GM12878 (cell line): ENCODE results near the gene OR56A1.

ENCODE experiments used
- CHD4 ChIP-seq: fragments of 200-600 bp; sonication (generic); IDR thresholded peaks from 2 replicates; pipeline ENCODE4 v1.6.1; 2016; ENCODE audit warnings: mild to moderate bottlenecking
- CREB1 ChIP-seq: IDR thresholded peaks from 2 replicates; pipeline ENCODE4 v1.6.1; 2012; ENCODE audit warnings: low read depth, mild to moderate bottlenecking, inconsistent platforms
- CREM ChIP-seq: IDR thresholded peaks from 2 replicates; pipeline ENCODE4 v1.6.1; 2014; ENCODE audit warnings: antibody characterized with exemption, low read depth
- CTCF ChIP-seq, 3 experiments: IDR thresholded peaks in 2 of 3; conservative IDR thresholded peaks in 1 of 3; 2 replicates each; pipeline ENCODE4 v1.5.1; 2011; ENCODE audit warnings: low read depth in 3 of 3, low read length in 3 of 3, mild to moderate bottlenecking in 3 of 3, control low read depth in 2 of 3, moderate library complexity in 2 of 3, inconsistent platforms in 1 of 3, mixed read lengths in 1 of 3; ENCODE audit not compliant: control insufficient read depth in 2 of 3, insufficient read depth in 1 of 3; ENCODE audit errors: extremely low read depth in 1 of 3
- E2F4 ChIP-seq: IDR thresholded peaks from 2 replicates; pipeline ENCODE4 v1.6.1; 2012; ENCODE audit warnings: low read depth, low read length, improper control_type of control experiment
- MEF2A ChIP-seq: IDR thresholded peaks from 2 replicates; pipeline ENCODE4 v1.6.1; 2011; ENCODE audit warnings: low read depth, mild to moderate bottlenecking, low read length, moderate library complexity; ENCODE audit not compliant: insufficient read depth
- NFYB ChIP-seq: IDR thresholded peaks from 2 replicates; pipeline ENCODE4 v1.6.1; 2011; ENCODE audit warnings: low read depth, mild to moderate bottlenecking, low read length, improper control_type of control experiment, moderate library complexity; ENCODE audit not compliant: insufficient read depth
- POLR2AphosphoS5 ChIP-seq: IDR thresholded peaks from 2 replicates; pipeline ENCODE4 v1.6.1; 2011; ENCODE audit warnings: mild to moderate bottlenecking, low read length, inconsistent platforms
- RCOR1 ChIP-seq: conservative IDR thresholded peaks from 2 replicates; pipeline ENCODE4 v1.6.1; 2012; ENCODE audit warnings: low read depth, low read length, improper control_type of control experiment
- SIX5 ChIP-seq: IDR thresholded peaks from 2 replicates; pipeline ENCODE4 v1.6.1; 2011; ENCODE audit warnings: mild to moderate bottlenecking, low read depth, low read length, moderate library complexity; ENCODE audit not compliant: severe bottlenecking

GRCh38 chr11:5989203-5989602 lies 41.4 kb downstream of the OR56A1 start:
- no peak for TF ChIP-seq E2F4
- no peak for TF ChIP-seq CREB1
- TF ChIP-seq CREM = no peak
- TF ChIP-seq RCOR1 = no peak
- no peak for TF ChIP-seq SIX5
- TF ChIP-seq MEF2A = no peak
- no peak for TF ChIP-seq CHD4
- no peak for TF ChIP-seq NFYB
- no peak for TF ChIP-seq POLR2AphosphoS5
- TF ChIP-seq CTCF (IDR thresholded peaks at IDR 0.05 in 2 of 3, conservative IDR thresholded peaks at IDR 0.05 in 1 of 3; ENCODE audit: control insufficient read depth in 2 of 3, extremely low read depth in 1 of 3, insufficient read depth in 1 of 3, low read depth in 3 of 3, low read length in 3 of 3) = no peak
